ENCODE measurements around the gene ITLN1. TPM values are rescaled to one million over a fixed set of nuclear protein-coding genes. Genes with fewer than 3 reads are reported as not detected.
"Not testable (repeated sequence)": the region's sequence is repeated elsewhere in the genome, so short reads cannot be mapped to it uniquely, and the experiment has no call there.

The ITLN1 gene
- not detected for total RNA-seq

GRCh38 chr1:160885042-160885441 is at the start of gene ITLN1:
ITLN1 (minus strand) TSS chr1:160885180; CDS start chr1:160884877, 303 bp downstream.
- Mint-ChIP-seq H3K9me3 (no peaks in the 10 kb centered on the region), H3K36me3 (ENCODE audit: low read depth) (no peaks in the 10 kb centered on the region), H3K27me3 (no peaks in the 10 kb centered on the region), H3K4me3 (no peak within 1 kb of the TSS), H3K4me1 (ENCODE audit: low read depth) (no peaks in the 10 kb centered on the region), H3K27ac (no peak within 1 kb of the TSS)
- intact Hi-C loops (cut with micrococcal nuclease) = no loop called here
- no peak for ATAC-seq
- CTCF ChIA-PET = interaction anchor here (0.7 to 3.4 kb wide), 11 partner anchors 8 to 158 kb away, joined by 3 to 15 read pairs (median 6); partner anchors contain the start of gene ITLN2
- POLR2A ChIA-PET = no interaction called here
- DNase-seq = no peak
- no peak for TF ChIP-seq CTCF (IDR thresholded peaks at IDR 0.05)

GRCh38 chr1:160933305-160933704 is 48.3 kb upstream of the ITLN1 start:
- H3K27me3 Mint-ChIP-seq; H3K27ac Mint-ChIP-seq; H3K36me3 Mint-ChIP-seq (ENCODE audit: low read depth); intact Hi-C loops (cut with micrococcal nuclease); DNase-seq; ATAC-seq; CTCF ChIA-PET; POLR2A ChIA-PET; H3K9me3 Mint-ChIP-seq; H3K4me3 Mint-ChIP-seq; H3K4me1 Mint-ChIP-seq (ENCODE audit: low read depth): not testable (repeated sequence)

GRCh38 chr1:160925652-160926244 is 40.8 kb upstream of the ITLN1 start:
- no peak overlapping the region for H3K27ac Mint-ChIP-seq
- peaks cover 2% of the 10 kb centered on the region for H3K36me3 Mint-ChIP-seq (ENCODE audit: low read depth)
- intact Hi-C loops (cut with micrococcal nuclease) = no loop called here
- H3K4me3 Mint-ChIP-seq = no peak overlapping the region
- CTCF ChIA-PET = interaction anchor here (1.2 kb wide), 2 partner anchors 26 to 29 kb away, joined by 3 read pairs; partner anchors contain the start of gene ITLN2
- peaks cover 11% of the 10 kb centered on the region for H3K9me3 Mint-ChIP-seq
- POLR2A ChIA-PET = no interaction called here
- TF ChIP-seq CTCF (IDR thresholded peaks at IDR 0.05) = no peak
- DNase-seq (no peak), ATAC-seq (no peak)
- H3K4me1 Mint-ChIP-seq (ENCODE audit: low read depth) = no peaks in the 10 kb centered on the region
- H3K27me3 Mint-ChIP-seq = no peaks in the 10 kb centered on the region

GRCh38 chr1:160924791-160925651 is 40.0 kb upstream of the ITLN1 start:
- DNase-seq = no peak
- POLR2A ChIA-PET = no interaction called here
- no peak overlapping the region for H3K27ac Mint-ChIP-seq
- H3K4me1 Mint-ChIP-seq (ENCODE audit: low read depth) = no peaks in the 10 kb centered on the region
- no peaks in the 10 kb centered on the region for H3K27me3 Mint-ChIP-seq
- CTCF ChIA-PET = interaction anchor here (1.2 kb wide), 1 partner anchor 27 kb away, joined by 3 read pairs; no protein-coding TSS in a partner anchor
- no peak for TF ChIP-seq CTCF (IDR thresholded peaks at IDR 0.05)
- H3K9me3 Mint-ChIP-seq = peaks cover 11% of the 10 kb centered on the region
- peaks cover 2% of the 10 kb centered on the region for H3K36me3 Mint-ChIP-seq (ENCODE audit: low read depth)
- ATAC-seq = no peak
- no peak overlapping the region for H3K4me3 Mint-ChIP-seq
- intact Hi-C loops (cut with micrococcal nuclease) = no loop called here

- H3K4me3 Mint-ChIP-seq = no peak overlapping the region
- no peaks in the 10 kb centered on the region for H3K36me3 Mint-ChIP-seq (ENCODE audit: low read depth)
- peaks cover 4% of the 10 kb centered on the region for H3K27me3 Mint-ChIP-seq
- no peaks in the 10 kb centered on the region for H3K9me3 Mint-ChIP-seq
- ChIA-PET CTCF (interaction anchor here (1.2 kb wide), 2 partner anchors 81 to 241 kb away, joined by 3 to 4 read pairs; no protein-coding TSS in a partner anchor), POLR2A (no interaction called here)
- intact Hi-C loops (cut with micrococcal nuclease) = no loop called here
- ATAC-seq (no peak), DNase-seq (no peak)
- H3K27ac Mint-ChIP-seq = no peak overlapping the region
- TF ChIP-seq CTCF (IDR thresholded peaks at IDR 0.05) = no peak
- no peaks in the 10 kb centered on the region for H3K4me1 Mint-ChIP-seq (ENCODE audit: low read depth)
These were observed 31.7 kb upstream of the ITLN1 start for GRCh38 chr1:160916666-160917065.

- POLR2A ChIA-PET, ATAC-seq: not testable (repeated sequence)
- CTCF ChIA-PET = interaction anchor here (0.8 kb wide), 1 partner anchor 41 kb away, joined by 3 read pairs; no protein-coding TSS in a partner anchor
These were observed 28.2 kb upstream of the ITLN1 start for GRCh38 chr1:160913229-160913628.

More at GRCh38 chr1:160913229-160913628, 28.2 kb upstream of the ITLN1 start:
- H3K27me3 Mint-ChIP-seq; H3K27ac Mint-ChIP-seq; H3K9me3 Mint-ChIP-seq; intact Hi-C loops (cut with micrococcal nuclease); H3K4me1 Mint-ChIP-seq (ENCODE audit: low read depth); H3K36me3 Mint-ChIP-seq (ENCODE audit: low read depth); DNase-seq; H3K4me3 Mint-ChIP-seq: not testable (repeated sequence)

Data from activated CD8-positive, alpha-beta T cell treated with anti-CD3 and anti-CD28 coated beads for 36 hours (primary cell).